SKM-1 (cell line): ENCODE data around the gene SMIM11.
"Not testable (repeated sequence)": the region's sequence is repeated elsewhere in the genome, so short reads cannot be mapped to it uniquely, and the experiment has no call there.

Experiments
- DNase-seq: peaks from one replicate; lab custom pipeline; 2025; ENCODE audit not compliant: unreplicated experiment; lab: John Stamatoyannopoulos, UW

Gene SMIM11

GRCh38 chr21:34354836-34355235 lies 20.5 kb upstream of the SMIM11 start:
- no peak for DNase-seq

- no peak for DNase-seq
These were observed 19.7 kb upstream of the SMIM11 start for GRCh38 chr21:34355570-34355969.

DNA sequence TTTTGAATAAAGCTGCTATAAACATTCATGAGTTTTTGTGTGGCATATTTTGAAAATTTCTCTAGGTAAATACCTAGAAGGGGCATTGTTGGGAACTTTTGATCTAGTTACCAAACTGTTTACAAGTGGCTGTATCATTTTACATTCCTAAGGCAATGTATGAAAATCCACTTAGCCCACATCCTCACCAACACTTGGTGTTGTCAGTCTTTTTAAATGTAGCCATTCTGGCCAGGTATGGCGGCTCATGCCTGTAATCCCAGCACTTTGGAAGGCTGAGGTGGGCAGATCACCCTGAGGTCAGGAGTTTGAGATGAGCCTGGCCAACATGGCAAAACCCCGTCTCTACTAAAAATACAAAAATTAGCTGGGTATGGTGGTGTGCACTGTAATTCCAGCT lies 17.4 kb upstream of the SMIM11 start:
- no peak for DNase-seq

DNA sequence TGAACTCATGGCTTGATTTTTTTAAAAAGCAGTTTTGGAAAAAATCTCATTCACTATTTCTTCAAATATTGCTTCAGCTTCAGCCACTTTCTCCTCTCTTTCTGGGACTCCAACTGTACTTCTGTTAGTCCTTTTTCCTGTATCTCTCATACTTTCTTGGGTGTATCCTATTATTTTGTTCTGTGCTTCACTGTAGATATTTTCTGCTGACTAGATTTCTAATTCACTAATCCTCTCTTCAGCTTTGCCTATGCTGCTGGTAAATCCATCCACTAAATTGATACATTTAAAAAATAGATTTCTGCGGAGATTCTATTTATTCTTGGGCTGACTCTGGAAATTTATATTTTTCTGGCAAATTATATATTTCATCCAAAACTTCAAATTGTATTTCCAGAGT lies 16.4 kb upstream of the SMIM11 start:
- DNase-seq, result no peak

DNA sequence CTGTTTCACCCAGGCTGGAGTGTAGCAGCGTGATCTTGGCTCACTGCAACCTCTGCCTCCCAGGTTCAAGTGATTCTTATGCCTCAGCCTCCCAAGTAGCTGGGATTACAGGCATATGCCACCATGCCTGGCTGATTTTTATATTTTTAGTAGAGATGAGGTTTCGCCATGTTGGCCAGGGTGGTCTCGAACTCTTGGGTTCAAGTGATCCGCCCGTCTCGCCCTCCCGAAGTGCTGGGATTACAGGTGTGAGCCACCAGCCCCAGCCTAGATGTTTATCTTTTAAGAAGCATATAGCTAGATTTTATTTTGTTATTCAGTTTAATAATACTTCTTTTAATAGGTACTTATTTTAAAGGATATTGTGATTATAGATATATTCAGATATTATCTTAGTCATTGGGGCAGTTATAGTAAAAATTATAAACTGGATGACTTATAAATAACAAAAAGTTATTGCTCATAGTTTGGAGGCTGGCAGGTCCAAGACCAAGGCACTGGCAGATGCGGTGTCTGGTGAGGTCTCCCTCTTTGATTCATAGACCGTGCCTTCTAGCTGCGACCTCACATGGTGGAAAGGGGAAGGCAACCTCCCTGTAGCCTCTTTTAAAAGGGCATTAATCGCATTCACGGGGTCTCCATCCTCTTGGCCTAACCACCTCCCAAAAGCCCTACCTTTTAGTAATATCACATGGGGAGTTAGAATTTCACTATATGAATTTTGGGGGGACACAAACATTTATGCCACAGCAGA lies 14.6 kb upstream of the SMIM11 start:
- no peak for DNase-seq

GRCh38 chr21:34362136-34362444 lies 13.2 kb upstream of the SMIM11 start:
- DNase-seq, result no peak

- DNase-seq, result no peak
These were observed 12.6 kb upstream of the SMIM11 start for GRCh38 chr21:34362670-34363069.

- no peak for DNase-seq
These were observed 11.6 kb upstream of the SMIM11 start, which contains the start of gene KCNE2 for GRCh38 chr21:34363733-34364132. TSS of gene KCNE2 (plus strand) at chr21:34364006. CDS start at chr21:34370479, 6,473 bp downstream.

- no peak for DNase-seq
These were observed 10.4 kb upstream of the SMIM11 start for GRCh38 chr21:34364921-34365320.

DNA sequence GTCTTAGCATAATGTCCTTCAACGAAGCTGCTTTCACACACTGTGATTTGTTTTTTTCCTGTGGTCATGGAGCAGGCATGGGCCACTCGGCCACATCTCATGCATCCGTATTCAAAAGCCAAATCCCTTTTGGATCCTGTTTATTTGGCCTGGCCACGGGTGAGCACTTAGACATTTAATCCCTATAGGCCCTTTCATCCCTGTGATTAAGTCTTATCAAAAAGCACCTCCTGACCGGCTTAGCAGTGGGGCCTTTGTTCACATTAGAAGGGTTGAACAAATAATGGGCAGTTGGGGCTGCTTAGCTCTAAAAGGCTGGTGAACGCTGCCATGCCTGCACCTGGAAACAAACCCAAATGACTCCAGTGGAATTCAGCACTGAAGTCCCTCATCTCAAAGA lies 9.5 kb upstream of the SMIM11 start:
- DNase-seq, result no peak

- DNase-seq, result peak; percentile 21
These were observed 7.9 kb upstream of the SMIM11 start for GRCh38 chr21:34367320-34367935.

DNA sequence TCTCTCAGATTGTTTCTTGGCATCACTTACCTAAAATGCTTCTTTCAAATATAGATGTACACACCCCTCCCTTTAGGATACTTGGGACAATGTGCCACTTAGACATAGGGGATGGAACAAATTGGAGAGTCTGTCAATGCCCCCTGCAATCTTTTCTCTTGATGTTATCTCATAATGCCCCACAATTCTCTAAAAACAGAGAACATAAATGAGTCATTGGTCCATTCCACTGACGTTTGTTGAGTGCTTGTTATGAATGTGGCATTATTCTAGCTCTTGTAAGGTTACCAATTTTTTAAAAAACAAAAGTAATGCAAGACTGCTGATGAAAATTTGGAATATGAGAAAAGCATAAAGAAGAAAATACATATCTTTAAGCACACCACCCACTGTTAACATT lies 5.6 kb upstream of the SMIM11 start:
- DNase-seq, result no peak

- DNase-seq, result no peak
These were observed 3.0 kb upstream of the SMIM11 start for GRCh38 chr21:34372321-34372720.

DNA sequence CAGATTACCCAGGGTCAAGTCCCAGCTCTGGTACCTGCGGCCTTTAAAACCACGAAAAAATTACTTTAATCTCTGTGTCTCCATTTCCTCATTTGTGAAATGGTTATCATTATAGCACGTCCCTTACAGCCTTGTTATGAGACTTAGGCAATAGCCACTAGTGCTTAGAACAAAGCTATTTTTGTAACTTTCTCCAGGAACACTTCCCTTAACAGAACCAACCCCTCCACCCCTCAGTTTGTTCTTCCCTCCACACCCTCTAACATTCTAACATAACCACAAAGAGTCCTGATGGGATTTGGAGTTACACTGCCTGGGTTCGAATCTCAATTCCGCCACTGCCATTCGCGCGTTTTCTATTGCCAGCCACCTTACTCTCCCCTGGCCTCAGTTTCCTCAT lies 845 bp upstream of the SMIM11 start:
- DNase-seq, result not testable (repeated sequence)

DNA sequence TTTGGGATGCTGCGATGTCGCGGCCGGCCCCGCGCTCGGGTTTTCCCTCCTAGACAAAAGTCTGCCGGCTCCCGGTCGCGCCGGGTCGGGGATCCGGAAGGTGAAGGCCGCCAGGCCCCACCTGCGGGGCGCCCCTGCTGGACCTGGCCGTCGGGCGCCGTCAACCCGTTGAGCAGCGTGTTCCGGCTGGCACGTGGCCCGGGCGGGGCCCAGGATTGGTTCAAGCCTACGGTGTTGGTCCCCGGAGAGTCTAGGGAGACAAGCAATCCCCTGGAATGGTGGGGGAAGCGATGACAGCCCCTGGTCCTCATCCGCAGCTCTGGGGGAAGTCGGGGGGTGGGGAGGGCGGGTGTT lies 289 bp downstream of the SMIM11 start:
- not testable (repeated sequence) for DNase-seq

DNA sequence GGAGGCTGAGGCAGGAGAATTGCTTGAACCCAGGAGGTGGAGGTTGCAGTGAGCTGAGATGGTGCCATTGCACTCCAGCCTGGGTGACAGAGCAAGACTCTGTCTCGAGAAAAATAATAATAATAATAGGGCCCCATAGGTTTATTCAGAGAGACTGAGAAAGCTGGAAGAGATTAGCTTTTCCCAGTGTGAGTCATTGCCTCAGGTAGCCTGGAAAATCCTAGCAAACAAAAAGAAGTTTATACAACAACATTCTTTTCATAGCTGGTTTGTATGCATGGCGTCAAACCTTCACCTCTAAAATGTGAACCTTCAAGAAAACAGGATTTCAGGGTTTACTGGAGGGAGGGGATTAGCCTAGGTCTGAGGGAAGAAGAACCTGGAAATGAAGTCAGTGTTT lies 7.8 kb downstream of the SMIM11 start:
- DNase-seq, result not testable (repeated sequence)

- DNase-seq, result not testable (repeated sequence)
These were observed 8.6 kb downstream of the SMIM11 start for GRCh38 chr21:34383724-34384415.

DNA sequence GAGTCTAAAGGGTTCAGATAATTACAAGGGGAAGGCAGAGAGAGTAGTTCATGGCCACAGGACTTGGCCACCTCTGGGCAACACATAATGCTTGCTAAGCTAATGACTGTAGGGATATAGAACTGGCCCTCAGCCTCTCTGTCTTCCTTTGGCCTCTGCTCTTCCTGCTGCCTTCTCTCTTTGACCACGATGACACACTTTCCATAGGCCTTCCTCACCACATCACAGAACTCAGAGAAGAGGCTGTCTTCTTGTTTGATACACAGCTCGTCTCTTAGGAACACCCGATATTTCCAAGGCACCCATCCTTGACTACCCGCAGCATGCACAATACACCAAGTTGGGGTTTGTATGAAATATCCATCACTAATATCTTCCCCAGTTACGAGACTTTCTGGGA lies 25.2 kb downstream of the SMIM11 start:
- not testable (repeated sequence) for DNase-seq

DNA sequence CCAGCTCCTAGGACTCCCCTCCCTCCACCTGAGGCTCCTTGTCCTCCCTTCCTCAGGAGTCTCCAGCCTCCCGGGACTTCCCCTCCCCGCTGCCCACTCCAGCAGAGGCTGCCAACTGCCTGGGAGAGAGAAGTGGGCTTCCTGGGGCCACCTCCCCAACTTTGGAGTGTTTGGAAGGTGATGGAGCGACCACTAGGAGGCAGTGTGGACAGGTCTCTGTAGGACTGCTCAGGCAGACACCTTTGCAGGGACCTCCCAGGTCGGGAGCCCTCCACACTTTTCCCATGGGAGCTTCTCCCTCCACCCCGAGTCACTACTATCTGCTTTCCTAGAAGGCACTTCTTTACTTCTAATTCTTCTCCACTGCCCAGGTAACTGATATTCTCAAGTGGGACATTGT lies 29.4 kb downstream of the SMIM11 start:
- DNase-seq, result not testable (repeated sequence)

GRCh38 chr21:34405686-34406085 lies 30.4 kb downstream of the SMIM11 start:
- DNase-seq, result not testable (repeated sequence)

- DNase-seq, result not testable (repeated sequence)
These were observed 30.8 kb downstream of the SMIM11 start for GRCh38 chr21:34406102-34406501.

DNA sequence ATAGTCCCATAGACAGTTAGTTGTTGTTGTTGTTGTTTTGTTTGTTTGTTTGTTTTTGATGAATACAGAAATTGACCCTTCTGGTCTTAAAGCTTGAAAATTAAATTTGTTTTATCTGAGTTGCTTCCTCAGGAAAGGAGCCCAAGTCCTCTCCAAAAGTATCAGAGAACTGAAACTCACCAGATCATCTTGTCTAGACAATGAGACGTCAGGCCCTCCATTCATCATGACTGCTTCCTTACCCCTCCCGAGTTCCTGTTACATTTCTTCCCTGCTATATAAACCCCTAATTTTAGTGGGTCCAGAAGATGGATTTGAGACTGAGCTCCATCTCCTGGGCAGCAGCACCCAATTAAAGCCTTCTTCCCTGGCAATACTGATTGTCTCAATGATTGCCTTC lies 31.4 kb downstream of the SMIM11 start:
- not testable (repeated sequence) for DNase-seq
